NCI-H2196 treated with DMSO at 0.1 percent for 48 hours (cell line): Measurements from ENCODE around the gene AK6.
A peak's percentile ranks its signal among the peaks of the same experiment; 100 is the strongest.
"Not testable (repeated sequence)": the region's sequence is repeated elsewhere in the genome, so short reads cannot be mapped to it uniquely, and the experiment has no call there.

Experiments used
- DNase-seq: peaks from one replicate; lab custom pipeline; 2025; ENCODE audit not compliant: unreplicated experiment; lab: John Stamatoyannopoulos, UW

AK6 gene

GRCh38 chr5:69369340-69370121 is at the start of gene AK6, which contains the start of the genes RAD17 and TAF9:
AK6 (minus strand) TSS chr5:69369520; CDS start chr5:69369490, 30 bp downstream.
RAD17 (plus strand) TSS chr5:69369818; CDS start chr5:69372209, 2,391 bp downstream.
TAF9 (minus strand) TSS chr5:69369520; CDS start chr5:69365737, 3,783 bp downstream.
- DNase-seq, result peak; percentile 43

GRCh38 chr5:69418554-69418953 is 49.2 kb upstream of the AK6 start:
- no peak for DNase-seq

GRCh38 chr5:69416699-69417098 is 47.4 kb upstream of the AK6 start:
- DNase-seq, result no peak

DNA sequence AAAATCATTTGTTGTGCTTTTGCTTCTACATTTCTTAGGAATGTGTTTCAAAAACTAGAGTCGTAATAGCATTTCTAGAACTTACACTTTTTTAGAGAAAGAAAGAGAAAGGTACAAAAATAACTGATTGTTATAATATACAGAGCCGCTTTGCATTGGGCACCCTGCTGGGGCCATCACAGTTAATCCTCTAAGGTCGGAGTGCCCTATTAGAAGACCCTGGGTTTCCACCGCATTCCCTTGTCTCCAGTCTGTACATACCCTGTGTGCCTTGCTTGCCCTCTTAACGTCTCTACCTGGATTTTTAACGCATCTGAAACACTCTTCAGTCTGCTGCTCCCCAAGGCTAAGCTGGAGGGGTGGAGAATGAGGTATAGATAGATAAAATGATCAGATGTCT is 46.9 kb upstream of the AK6 start:
- DNase-seq, result no peak

GRCh38 chr5:69415584-69415958 is 46.3 kb upstream of the AK6 start:
- no peak for DNase-seq

DNA sequence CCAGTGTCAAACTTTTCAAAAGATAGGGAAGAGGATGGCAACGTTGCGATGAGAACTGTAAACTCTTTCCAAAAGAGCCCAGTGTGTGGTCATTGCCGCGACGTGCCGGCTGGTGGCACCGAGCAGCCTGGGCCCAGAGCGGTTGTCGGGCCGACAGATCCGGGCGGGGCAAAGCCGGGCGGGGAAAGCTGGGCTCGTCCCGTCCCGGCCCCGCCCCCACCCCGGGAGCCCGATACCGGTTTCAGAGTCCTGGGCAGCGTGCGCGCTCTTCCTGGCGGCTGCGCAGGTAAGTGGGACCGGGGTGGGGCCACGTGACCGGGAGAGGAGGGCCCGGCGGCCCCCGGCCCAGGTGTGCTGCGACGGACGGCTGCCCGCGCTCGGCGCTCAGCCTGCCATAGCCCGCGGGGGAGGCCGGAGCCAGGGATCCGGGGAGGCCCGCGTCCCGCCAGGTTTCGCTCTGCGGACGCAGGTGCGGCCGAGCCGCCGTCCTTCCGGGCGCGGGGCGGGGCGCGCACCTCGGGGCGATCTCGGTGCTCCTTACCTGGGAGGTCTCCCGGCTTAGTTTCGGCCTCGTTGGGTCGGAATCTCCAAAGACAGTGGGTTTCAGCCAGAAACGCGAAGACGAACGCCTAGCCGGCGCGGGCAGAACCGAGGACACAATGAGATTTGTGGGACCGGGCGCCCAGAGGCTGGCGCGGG is 45.7 kb upstream of the AK6 start, which contains the start of gene MARVELD2:
TSS of gene MARVELD2 (plus strand) at position 232 of the 699 bp plus-strand sequence. CDS start 4,270 bp downstream, outside the sequence.
- peak; percentile 55 for DNase-seq

DNA sequence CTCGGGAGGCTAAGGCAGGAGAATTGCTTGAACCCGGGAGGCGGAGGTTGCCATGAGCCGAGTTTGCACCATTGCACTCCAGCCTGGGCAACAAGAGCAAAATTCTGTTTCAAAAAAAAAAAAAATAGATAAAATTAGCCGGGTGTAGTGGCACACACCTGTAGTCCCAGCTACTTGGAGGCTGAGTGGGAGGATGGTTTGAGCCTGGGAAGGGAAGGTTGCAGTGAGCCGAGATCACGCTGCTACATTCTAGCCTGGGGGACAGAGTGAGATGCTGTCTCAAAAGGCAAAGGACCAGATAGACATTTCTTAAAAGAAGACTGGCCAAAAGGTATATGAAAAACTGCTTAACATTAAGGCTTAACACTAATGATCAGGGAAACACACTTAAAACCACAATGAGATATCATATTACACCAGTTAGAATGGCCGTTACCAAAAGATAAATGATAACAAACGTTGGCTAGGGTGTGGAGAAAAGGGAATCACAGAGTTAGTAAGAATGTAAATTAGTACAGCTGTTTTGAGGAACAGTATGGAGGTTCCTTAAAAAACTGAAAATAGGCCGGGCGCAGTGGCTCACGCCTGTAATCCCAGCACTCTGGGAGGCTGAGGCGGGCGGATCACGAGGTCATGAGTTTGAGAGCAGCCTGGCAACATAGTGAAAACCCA is 35.5 kb upstream of the AK6 start:
- no peak for DNase-seq

DNA sequence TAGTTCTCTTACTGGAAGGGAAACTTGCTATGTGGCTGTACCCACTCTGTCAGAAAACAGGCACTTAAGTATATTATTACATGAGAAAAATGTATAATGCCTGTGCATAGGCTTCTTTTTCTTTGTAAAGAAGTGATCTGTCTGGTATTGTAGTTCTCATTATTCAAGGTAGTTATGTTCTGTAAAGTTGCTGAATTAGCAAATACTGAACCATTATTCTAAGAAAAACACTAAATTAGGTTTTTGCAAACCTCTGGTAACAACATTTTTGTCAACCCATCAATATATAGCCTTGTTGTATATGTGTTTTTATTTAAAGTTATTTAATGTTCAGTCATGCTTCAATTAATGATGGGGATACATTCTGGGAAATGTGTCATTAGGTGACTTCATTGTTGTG is 9.1 kb upstream of the AK6 start:
- DNase-seq, result no peak

DNA sequence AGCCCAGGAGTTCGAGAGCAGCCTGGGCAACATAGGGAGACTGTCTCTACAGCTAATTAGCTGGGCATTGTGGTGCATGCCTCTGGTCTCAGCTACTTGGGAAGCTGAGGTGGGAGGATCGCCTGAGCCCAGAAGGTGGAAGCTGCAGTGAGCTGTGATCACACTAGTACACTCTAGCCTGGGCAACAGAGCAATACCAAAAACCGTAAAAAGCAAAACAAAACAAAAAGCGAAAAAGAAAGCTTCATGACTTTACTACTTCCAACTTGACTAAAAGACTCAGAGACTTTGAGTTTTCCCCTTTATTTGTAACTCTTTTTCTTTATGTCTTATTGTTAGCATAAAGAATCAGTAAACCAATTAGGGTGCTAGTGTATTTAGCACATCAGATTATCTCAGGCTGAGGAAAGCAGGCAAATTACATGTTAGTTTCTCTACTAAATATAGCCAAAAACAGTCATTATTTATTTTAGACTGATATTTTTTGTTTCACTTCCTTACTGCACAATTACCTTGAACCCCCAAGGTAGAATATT is 5.7 kb upstream of the AK6 start:
- DNase-seq, result no peak

GRCh38 chr5:69372394-69372793 is 3.1 kb upstream of the AK6 start:
- DNase-seq, result no peak

DNA sequence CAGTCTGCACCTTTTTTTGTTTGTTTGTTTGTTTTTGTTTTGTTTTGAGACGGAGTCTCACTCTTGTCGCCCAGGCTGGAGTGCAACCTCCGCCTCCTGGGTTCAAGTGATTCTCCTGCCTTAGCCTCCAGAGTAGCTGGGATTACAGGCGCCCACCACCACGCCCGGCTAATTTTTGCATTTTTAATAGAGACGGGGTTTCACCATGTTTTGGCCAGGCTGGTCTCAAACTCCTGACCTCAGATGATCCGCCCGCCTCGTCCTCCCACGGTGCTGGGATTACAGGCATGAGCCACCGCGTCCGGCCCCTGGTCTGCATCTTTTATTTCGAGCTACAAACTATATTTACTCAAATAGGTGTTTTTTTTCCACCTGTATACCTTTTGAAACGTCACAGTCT is 1.0 kb upstream of the AK6 start:
- not testable (repeated sequence) for DNase-seq

DNA sequence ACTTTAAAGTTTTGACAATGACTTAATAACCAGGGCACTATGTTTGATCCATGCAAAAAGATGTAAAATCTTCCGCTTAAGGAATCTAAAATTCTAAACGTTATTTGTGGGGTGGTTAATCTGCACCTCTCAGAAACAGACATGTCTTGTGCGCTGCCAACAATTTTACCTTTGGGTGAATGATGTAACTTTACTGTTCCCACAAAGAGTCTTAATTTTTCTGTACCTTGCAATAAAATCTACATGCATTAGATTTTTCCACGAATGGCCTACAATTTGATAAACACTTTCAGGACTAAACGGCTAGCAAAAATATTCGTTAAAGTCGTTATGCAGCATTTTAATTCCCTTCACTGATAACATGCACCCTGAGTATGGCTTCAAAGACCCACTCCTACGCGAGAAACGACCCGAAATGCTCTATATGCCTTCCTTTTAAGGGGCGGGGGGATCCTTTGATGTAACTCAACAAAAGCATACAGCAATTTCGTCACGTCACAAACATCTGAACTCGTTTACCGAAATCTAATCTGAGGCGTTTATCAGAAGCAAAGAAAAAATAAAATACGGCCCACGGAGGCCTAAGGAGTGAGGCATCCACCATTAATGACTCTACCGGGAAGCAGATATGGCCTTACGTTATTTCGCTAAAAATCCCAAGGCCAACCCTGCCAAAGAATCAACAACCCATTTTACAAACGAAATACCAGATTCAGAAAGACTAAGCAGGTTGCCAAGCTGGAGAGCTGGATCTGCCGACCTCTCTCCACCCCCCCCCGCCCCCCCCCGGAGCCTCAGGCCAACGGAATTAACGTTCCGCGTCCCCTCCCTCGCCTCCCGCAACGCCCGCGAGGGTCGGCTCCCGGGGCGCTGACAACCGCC is 621 bp downstream of the AK6 start:
- DNase-seq, result no peak

DNA sequence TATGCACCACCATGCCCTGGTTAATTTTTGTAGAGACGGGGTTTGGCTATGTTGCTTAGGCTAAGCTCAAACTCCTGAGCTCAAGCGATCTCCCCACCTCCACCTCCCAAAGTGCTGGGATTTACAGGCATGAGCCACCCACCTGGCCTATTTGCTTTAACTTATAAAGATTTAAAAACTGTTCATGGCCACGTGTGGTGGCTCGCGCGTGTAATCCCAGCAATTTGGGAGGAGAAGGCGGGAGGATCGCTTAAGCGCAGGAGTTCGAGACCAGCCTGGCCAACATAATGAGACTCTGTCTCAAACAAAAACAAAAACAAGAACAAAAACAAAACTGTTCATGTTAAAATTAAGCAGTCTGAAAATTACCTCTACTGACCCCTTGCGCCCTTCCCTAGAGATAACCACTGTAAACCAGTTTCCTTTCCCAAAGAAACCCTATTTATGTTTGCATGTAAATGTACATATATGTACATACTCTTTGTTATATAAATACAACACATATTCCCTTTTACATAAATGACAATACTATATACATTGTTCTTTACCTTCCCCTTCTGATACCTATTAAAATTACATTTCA is 1.5 kb downstream of the AK6 start:
- DNase-seq, result no peak

DNA sequence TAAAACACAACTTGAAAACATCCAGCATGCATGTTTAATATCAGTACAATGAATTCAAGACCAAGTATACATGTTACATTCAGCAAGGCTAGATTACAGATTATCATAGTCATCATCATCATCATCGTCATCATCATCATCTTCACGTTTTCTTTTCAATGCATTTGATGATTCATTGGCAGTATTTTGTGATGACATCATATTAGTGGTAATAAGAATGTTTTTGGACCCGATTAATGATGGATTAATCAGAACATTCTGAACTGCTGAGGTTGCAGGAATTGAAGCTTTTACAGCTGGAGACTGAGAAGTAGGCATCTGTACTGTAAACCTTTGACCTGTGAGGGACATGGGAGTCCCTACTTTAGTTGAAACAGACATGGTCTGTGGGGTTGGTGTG is 4.5 kb downstream of the AK6 start:
- no peak for DNase-seq

GRCh38 chr5:69364414-69364813 is 4.9 kb downstream of the AK6 start:
- no peak for DNase-seq

- DNase-seq, result no peak
Measured at GRCh38 chr5:69360442-69360841, 8.9 kb downstream of the AK6 start.

DNA sequence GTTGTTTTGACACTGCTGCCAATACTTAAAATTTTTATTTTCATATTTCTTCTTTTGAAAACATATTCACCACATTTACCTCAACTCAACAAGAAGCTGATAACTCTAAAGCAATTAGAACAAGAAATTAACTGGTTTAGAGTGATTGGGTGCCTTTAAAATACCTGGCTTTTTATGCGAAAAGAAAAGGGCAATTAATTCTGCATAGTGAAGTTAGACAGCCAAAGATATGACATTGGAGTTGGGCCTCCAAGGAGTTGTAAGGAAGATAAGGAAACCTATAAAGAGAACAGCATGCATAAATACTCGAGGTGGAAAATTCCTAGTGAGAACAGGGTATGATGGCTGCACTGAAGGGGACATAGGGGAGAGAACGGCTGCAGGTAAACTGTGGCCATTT is 9.6 kb downstream of the AK6 start:
- no peak for DNase-seq

DNA sequence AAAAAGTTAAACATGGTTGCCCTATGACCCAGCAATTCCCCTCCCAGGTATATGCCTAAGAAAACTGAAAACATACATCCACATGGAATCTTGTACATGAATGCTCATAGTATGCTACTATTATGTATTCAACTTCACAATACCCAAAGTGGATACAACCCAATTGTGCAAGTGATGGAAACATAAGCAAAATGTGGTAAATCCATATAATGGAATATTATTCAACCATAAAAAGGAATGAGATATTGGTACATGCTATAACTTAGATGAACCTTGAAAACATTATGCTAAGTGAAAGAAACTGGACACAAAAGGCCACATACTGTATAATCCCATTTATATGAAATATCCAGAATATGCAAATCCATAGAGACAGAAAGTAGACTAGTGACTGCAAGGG is 18.7 kb downstream of the AK6 start:
- DNase-seq, result no peak

- no peak for DNase-seq
Measured at GRCh38 chr5:69343083-69343482, 26.2 kb downstream of the AK6 start.

DNA sequence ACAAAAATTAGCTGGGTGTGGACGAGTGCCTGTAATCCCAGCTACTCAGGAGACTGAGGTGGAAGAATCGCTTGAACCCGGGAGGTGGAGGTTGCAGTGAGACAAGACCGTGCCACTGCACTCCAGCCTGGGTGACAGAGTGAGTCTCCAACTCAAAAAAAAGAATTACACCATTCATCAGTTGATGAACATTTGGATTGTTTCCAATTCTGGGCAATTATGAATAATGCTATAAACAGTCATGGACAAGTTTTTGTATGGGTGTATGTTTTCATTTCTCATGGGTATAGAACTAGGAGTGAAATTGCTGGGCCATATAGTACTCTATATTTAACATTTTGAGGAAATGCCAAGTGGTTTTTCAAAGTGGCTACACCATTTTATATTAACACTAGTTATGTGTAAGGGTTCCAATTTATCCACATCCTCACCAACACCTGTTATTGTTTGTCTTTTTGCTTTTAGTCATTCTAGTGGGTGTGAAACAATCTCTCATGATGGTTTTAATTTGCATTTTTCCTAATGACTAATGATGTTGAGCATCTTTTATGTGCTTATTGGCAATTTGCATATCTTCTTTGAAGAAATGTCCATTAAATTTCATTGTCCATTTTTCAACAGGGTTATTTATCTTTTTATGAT is 27.7 kb downstream of the AK6 start:
- DNase-seq, result no peak
